ENCODE results near the gene BICD2.

The BICD2 gene

GRCh38 chr9:92745331-92745730 lies 19.3 kb downstream of the BICD2 start:
- H4K8ac ChIP-seq (ENCODE audit: low read depth, low read length) = no peak overlapping the region
- H3K18ac ChIP-seq (ENCODE audit: low read length) = no peak overlapping the region
- H3K4ac ChIP-seq (ENCODE audit: low read length) = no peak overlapping the region
- no peaks in the 10 kb centered on the region for H3K36me3 ChIP-seq (replicated peaks in 1 of 2; ENCODE audit: control insufficient read depth in 2 of 2, insufficient read depth in 2 of 2, low read length in 2 of 2)
- H2BK15ac ChIP-seq (ENCODE audit: low read length) = peak overlapping the region; percentile 39
- no peak overlapping the region for H2BK5ac ChIP-seq (ENCODE audit: low read length)
- H2AFZ ChIP-seq (ENCODE audit: low read length) = no peak overlapping the region
- H3K9ac ChIP-seq (ENCODE audit: low read depth, low read length, poor library complexity) = no peak overlapping the region
- peaks cover 13 to 20% of the 10 kb centered on the region in 2 donors for H3K4me1 ChIP-seq (ENCODE audit: control insufficient read depth in 2 of 2, insufficient read depth in 1 of 2, low read depth in 1 of 2, low read length in 2 of 2)
- no peak overlapping the region for H3K4me3 ChIP-seq (ENCODE audit: low read length in 2 of 2)
- DNase-seq (ENCODE audit: low spot score) = no peak
- no peak overlapping the region for H3K23ac ChIP-seq (ENCODE audit: low read depth, low read length, poor library complexity)
- H3K14ac ChIP-seq (ENCODE audit: low read length) = no peak overlapping the region
- H2AK5ac ChIP-seq (ENCODE audit: low read depth, low read length) = no peak overlapping the region
- H3K4me2 ChIP-seq (ENCODE audit: insufficient read depth, low read length, poor library complexity, severe bottlenecking) = no peak overlapping the region
- peaks cover 25% of the 10 kb centered on the region for H3K79me1 ChIP-seq (ENCODE audit: low read depth, low read length)
- H3K9me3 ChIP-seq (replicated peaks in 1 of 2; ENCODE audit: control insufficient read depth in 2 of 2, insufficient read depth in 1 of 2, low read depth in 1 of 2, low read length in 2 of 2) = no peaks in the 10 kb centered on the region
- peaks cover 0 to 2% (median 0%) of the 10 kb centered on the region in 3 experiments for H3K27me3 ChIP-seq (ENCODE audit: control insufficient read depth in 3 of 3, insufficient read depth in 3 of 3, low read depth in 1 of 3, low read length in 3 of 3)
- no peak overlapping the region for H2BK120ac ChIP-seq (ENCODE audit: low read depth, low read length)
- H4K91ac ChIP-seq (ENCODE audit: low read depth, low read length, poor library complexity) = no peak overlapping the region
- no CpG with 5 or more reads among the region's 4 CpGs for WGBS, 2 donors (ENCODE audit: extremely low coverage in 2 of 2, insufficient read length in 2 of 2, insufficient replicate concordance in 1 of 2)
- H2BK12ac ChIP-seq (ENCODE audit: low read length) = no peak overlapping the region
- no peak overlapping the region for H3K27ac ChIP-seq (replicated peaks; ENCODE audit: low read length)

- H2AFZ ChIP-seq (ENCODE audit: low read length) = no peak overlapping the region
- no peak overlapping the region for H2BK5ac ChIP-seq (ENCODE audit: low read length)
- H3K18ac ChIP-seq (ENCODE audit: low read length) = no peak overlapping the region
- no peak overlapping the region for H2BK15ac ChIP-seq (ENCODE audit: low read length)
- no CpG with 5 or more reads among the region's 3 CpGs for WGBS, 2 donors (ENCODE audit: extremely low coverage in 2 of 2, insufficient read length in 2 of 2, insufficient replicate concordance in 1 of 2)
- peak overlapping the region; percentile 72 for H3K9ac ChIP-seq (ENCODE audit: low read depth, low read length, poor library complexity)
- H2AK5ac ChIP-seq (ENCODE audit: low read depth, low read length) = no peak overlapping the region
- no peak overlapping the region for H2BK120ac ChIP-seq (ENCODE audit: low read depth, low read length)
- H4K8ac ChIP-seq (ENCODE audit: low read depth, low read length) = no peak overlapping the region
- no peak overlapping the region for H3K4me2 ChIP-seq (ENCODE audit: insufficient read depth, low read length, poor library complexity, severe bottlenecking)
- H3K14ac ChIP-seq (ENCODE audit: low read length) = no peak overlapping the region
- H3K4ac ChIP-seq (ENCODE audit: low read length) = no peak overlapping the region
- H4K91ac ChIP-seq (ENCODE audit: low read depth, low read length, poor library complexity) = no peak overlapping the region
- H3K79me1 ChIP-seq (ENCODE audit: low read depth, low read length) = peaks cover 24% of the 10 kb centered on the region
- H3K27me3 ChIP-seq (ENCODE audit: control insufficient read depth in 3 of 3, insufficient read depth in 3 of 3, low read depth in 1 of 3, low read length in 3 of 3) = peaks cover 0 to 2% (median 0%) of the 10 kb centered on the region in 3 experiments
- H3K9me3 ChIP-seq (replicated peaks in 1 of 2; ENCODE audit: control insufficient read depth in 2 of 2, insufficient read depth in 1 of 2, low read depth in 1 of 2, low read length in 2 of 2) = no peaks in the 10 kb centered on the region
- DNase-seq (ENCODE audit: low spot score) = no peak
- H3K36me3 ChIP-seq (replicated peaks in 1 of 2; ENCODE audit: control insufficient read depth in 2 of 2, insufficient read depth in 2 of 2, low read length in 2 of 2) = no peaks in the 10 kb centered on the region
- H3K4me1 ChIP-seq (ENCODE audit: control insufficient read depth in 2 of 2, insufficient read depth in 1 of 2, low read depth in 1 of 2, low read length in 2 of 2) = peaks cover 0 to 4% of the 10 kb centered on the region in 2 donors
- no peak overlapping the region for H3K4me3 ChIP-seq (ENCODE audit: low read length in 2 of 2)
- H3K23ac ChIP-seq (ENCODE audit: low read depth, low read length, poor library complexity) = peak overlapping the region; percentile 82
- no peak overlapping the region for H2BK12ac ChIP-seq (ENCODE audit: low read length)
- peak overlapping the region; percentile 36 for H3K27ac ChIP-seq (replicated peaks; ENCODE audit: low read length)
Measured at GRCh38 chr9:92740969-92741368, 23.7 kb downstream of the BICD2 start.

- Histone ChIP-seq H2BK5ac (ENCODE audit: low read length) (no peak overlapping the region), H3K27ac (replicated peaks; ENCODE audit: low read length) (peak overlapping the region; percentile 36), H2AK5ac (ENCODE audit: low read depth, low read length) (no peak overlapping the region), H2BK120ac (ENCODE audit: low read depth, low read length) (no peak overlapping the region), H4K91ac (ENCODE audit: low read depth, low read length, poor library complexity) (no peak overlapping the region), H3K4ac (ENCODE audit: low read length) (no peak overlapping the region), H3K18ac (ENCODE audit: low read length) (peak overlapping the region; percentile 75), H3K4me1 (ENCODE audit: control insufficient read depth in 2 of 2, insufficient read depth in 1 of 2, low read depth in 1 of 2, low read length in 2 of 2) (peaks cover 0 to 8% of the 10 kb centered on the region in 2 donors), H2BK12ac (ENCODE audit: low read length) (no peak overlapping the region), H3K9me3 (replicated peaks in 1 of 2; ENCODE audit: control insufficient read depth in 2 of 2, insufficient read depth in 1 of 2, low read depth in 1 of 2, low read length in 2 of 2) (no peaks in the 10 kb centered on the region), H3K4me3 (ENCODE audit: low read length in 2 of 2) (no peak overlapping the region), H2BK15ac (ENCODE audit: low read length) (no peak overlapping the region), H3K27me3 (ENCODE audit: control insufficient read depth in 3 of 3, insufficient read depth in 3 of 3, low read depth in 1 of 3, low read length in 3 of 3) (peaks cover 0 to 2% (median 0%) of the 10 kb centered on the region in 3 experiments), H4K8ac (ENCODE audit: low read depth, low read length) (no peak overlapping the region), H3K36me3 (replicated peaks in 1 of 2; ENCODE audit: control insufficient read depth in 2 of 2, insufficient read depth in 2 of 2, low read length in 2 of 2) (no peaks in the 10 kb centered on the region), H3K79me1 (ENCODE audit: low read depth, low read length) (peaks cover 20% of the 10 kb centered on the region), H2AFZ (ENCODE audit: low read length) (no peak overlapping the region), H3K9ac (ENCODE audit: low read depth, low read length, poor library complexity) (peak overlapping the region; percentile 72), H3K23ac (ENCODE audit: low read depth, low read length, poor library complexity) (peak overlapping the region; percentile 82), H3K14ac (ENCODE audit: low read length) (no peak overlapping the region), H3K4me2 (ENCODE audit: insufficient read depth, low read length, poor library complexity, severe bottlenecking) (no peak overlapping the region)
- DNase-seq (ENCODE audit: low spot score) = no peak
- no CpG with 5 or more reads among the region's 7 CpGs for WGBS, 2 donors (ENCODE audit: extremely low coverage in 2 of 2, insufficient read length in 2 of 2, insufficient replicate concordance in 1 of 2)
Measured at GRCh38 chr9:92740446-92740961, 24.1 kb downstream of the BICD2 start.

GRCh38 chr9:92740009-92740408 lies 24.6 kb downstream of the BICD2 start:
- no peak overlapping the region for H3K27ac ChIP-seq (replicated peaks; ENCODE audit: low read length)
- H3K9me3 ChIP-seq (replicated peaks in 1 of 2; ENCODE audit: control insufficient read depth in 2 of 2, insufficient read depth in 1 of 2, low read depth in 1 of 2, low read length in 2 of 2) = no peaks in the 10 kb centered on the region

More at GRCh38 chr9:92740009-92740408, 24.6 kb downstream of the BICD2 start:
- H3K4ac ChIP-seq (ENCODE audit: low read length) = no peak overlapping the region
- H2BK15ac ChIP-seq (ENCODE audit: low read length) = no peak overlapping the region
- H2BK12ac ChIP-seq (ENCODE audit: low read length) = no peak overlapping the region
- peaks cover 0 to 2% (median 0%) of the 10 kb centered on the region in 3 experiments for H3K27me3 ChIP-seq (ENCODE audit: control insufficient read depth in 3 of 3, insufficient read depth in 3 of 3, low read depth in 1 of 3, low read length in 3 of 3)
- H3K14ac ChIP-seq (ENCODE audit: low read length) = no peak overlapping the region
- no peak overlapping the region for H3K4me2 ChIP-seq (ENCODE audit: insufficient read depth, low read length, poor library complexity, severe bottlenecking)
- no peak overlapping the region for H2AFZ ChIP-seq (ENCODE audit: low read length)
- H3K36me3 ChIP-seq (replicated peaks in 1 of 2; ENCODE audit: control insufficient read depth in 2 of 2, insufficient read depth in 2 of 2, low read length in 2 of 2) = no peaks in the 10 kb centered on the region
- no peak overlapping the region for H2BK5ac ChIP-seq (ENCODE audit: low read length)
- no CpG with 5 or more reads among the region's 3 CpGs for WGBS, 2 donors (ENCODE audit: extremely low coverage in 2 of 2, insufficient read length in 2 of 2, insufficient replicate concordance in 1 of 2)
- H3K23ac ChIP-seq (ENCODE audit: low read depth, low read length, poor library complexity) = no peak overlapping the region
- no peak overlapping the region for H4K8ac ChIP-seq (ENCODE audit: low read depth, low read length)
- no peak overlapping the region for H4K91ac ChIP-seq (ENCODE audit: low read depth, low read length, poor library complexity)
- DNase-seq (ENCODE audit: low spot score) = no peak
- H3K4me1 ChIP-seq (ENCODE audit: control insufficient read depth in 2 of 2, insufficient read depth in 1 of 2, low read depth in 1 of 2, low read length in 2 of 2) = peaks cover 0 to 13% of the 10 kb centered on the region in 2 donors
- peaks cover 15% of the 10 kb centered on the region for H3K79me1 ChIP-seq (ENCODE audit: low read depth, low read length)
- no peak overlapping the region for H2BK120ac ChIP-seq (ENCODE audit: low read depth, low read length)
- no peak overlapping the region for H3K4me3 ChIP-seq (ENCODE audit: low read length in 2 of 2)
- H3K9ac ChIP-seq (ENCODE audit: low read depth, low read length, poor library complexity) = no peak overlapping the region
- H2AK5ac ChIP-seq (ENCODE audit: low read depth, low read length) = no peak overlapping the region
- no peak overlapping the region for H3K18ac ChIP-seq (ENCODE audit: low read length)

All from neuronal stem cell (in vitro differentiated cells).